Natural killer cell (primary cell): Measurements from ENCODE around the gene TENM4. TPM values are rescaled to one million over a fixed set of nuclear protein-coding genes. Genes with fewer than 3 reads are reported as not detected.

ENCODE experiments used
- ATAC-seq, 3 donors: fragments of 150-1000 bp in 2 of 3; fragments of 200-7000 bp in 1 of 3; cut with Tn5 transposase; 1 replicate in 1 of 3; 2 replicates in 2 of 3; pipeline ENCODE4 v1.10.0; 2021; ENCODE audit warnings: mild to moderate bottlenecking in 2 of 3, moderate library complexity in 2 of 3
- DNase-seq, 2 donors: peaks; one replicate each; pipeline versions ENCODE4 v3.0.0 to v3.0.0-alpha.2; 2013 to 2021; ENCODE audit warnings: mixed read lengths in 1 of 2
- H3K27ac ChIP-seq: one replicate; pipeline ENCODE4 v1.5.1; 2013; ENCODE audit warnings: mild to moderate bottlenecking, low read length
- H3K27me3 ChIP-seq: one replicate; pipeline ENCODE4 v1.6.1; 2013; ENCODE audit warnings: low read length; ENCODE audit not compliant: control insufficient read depth, insufficient read depth
- H3K36me3 ChIP-seq: one replicate; pipeline ENCODE4 v1.6.1; 2013; ENCODE audit warnings: low read length; ENCODE audit not compliant: control insufficient read depth, insufficient read depth
- H3K4me1 ChIP-seq: one replicate; pipeline ENCODE4 v1.6.1; 2013; ENCODE audit warnings: low read length; ENCODE audit not compliant: control insufficient read depth, insufficient read depth
- H3K4me3 ChIP-seq: one replicate; pipeline ENCODE4 v1.5.1; 2013; ENCODE audit warnings: low read length
- H3K9me3 ChIP-seq: one replicate; pipeline ENCODE4 v1.6.1; 2013; ENCODE audit warnings: low read length; ENCODE audit not compliant: control insufficient read depth, insufficient read depth
- H3K27ac Mint-ChIP-seq, 2 donors: one replicate each; pipeline ENCODE4 v1.8.0; 2022; ENCODE audit warnings: mild to moderate bottlenecking in 2 of 2, mixed read lengths in 2 of 2, moderate library complexity in 1 of 2
- H3K27me3 Mint-ChIP-seq, 2 donors: one replicate each; pipeline ENCODE4 v1.8.0; 2022; ENCODE audit warnings: low read depth in 2 of 2, mixed read lengths in 2 of 2
- H3K36me3 Mint-ChIP-seq: one replicate; pipeline ENCODE4 v1.8.0; 2022; ENCODE audit warnings: mixed read lengths
- H3K4me1 Mint-ChIP-seq, 2 donors: one replicate each; pipeline ENCODE4 v1.8.0; 2022; ENCODE audit warnings: mixed read lengths in 2 of 2
- H3K4me3 Mint-ChIP-seq: one replicate; pipeline ENCODE4 v1.8.0; 2022; ENCODE audit warnings: mild to moderate bottlenecking, moderate library complexity, mixed read lengths
- H3K9me3 Mint-ChIP-seq, 2 donors: one replicate each; pipeline ENCODE4 v1.8.0; 2022; ENCODE audit warnings: mixed read lengths in 2 of 2
- WGBS: methylation state at CpG from one replicate; pipeline ENCODE4 v1.1.7; 2013; ENCODE audit warnings: missing lambda C conversion rate; ENCODE audit not compliant: insufficient coverage; 5-methylcytosine and 5-hydroxymethylcytosine counted together
- intact Hi-C: fragments of 100-400 bp; cut with micrococcal nuclease; formaldehyde crosslinking; loops from one replicate; pipeline ENCODE4 v1.14.2; 2022
- total RNA-seq, 4 donors: library from RNA; stranded (reverse); fragments of 120-200 nt in 1 of 4; gene quantifications; one replicate each; pipeline versions ENCODE4 v1.2.3 to v1.2.4, GENCODE V29; 2013 to 2022
- TF ChIP-seq, protein P1 (sequence below): fragments of 200-600 bp; IDR thresholded peaks from one replicate; pipeline ENCODE4 v1.8.0; 2022; ENCODE audit warnings: antibody characterized with exemption

Gene TENM4
- total RNA-seq, 3 donors from 2014 or later (not counting 1 experiment from before 2014, with no cell fraction given): 0.63 to 0.75 TPM; not detected in 1

DNA sequence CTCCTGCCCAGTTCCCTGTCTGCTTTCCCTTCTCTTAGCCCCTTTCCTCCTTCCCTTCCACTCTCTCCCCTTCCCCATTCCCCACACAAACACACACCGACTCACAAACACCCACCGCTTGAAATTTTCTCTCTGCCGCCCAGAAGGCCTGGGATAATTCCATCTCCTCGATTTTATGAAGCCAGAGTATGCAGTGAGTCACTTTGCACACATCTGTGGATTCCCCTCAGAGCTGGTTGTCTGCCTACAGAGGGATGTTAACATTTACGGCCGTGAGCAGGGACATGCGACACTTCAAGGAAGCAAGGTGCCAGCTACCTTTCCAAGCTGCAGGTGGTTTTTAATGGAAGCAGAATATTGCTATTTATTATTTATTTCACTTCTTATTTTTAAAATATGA lies 332.0 kb downstream of the TENM4 start:
- Mint-ChIP-seq H3K27me3 (no peaks in the 10 kb centered on the region), H3K27ac (no peak overlapping the region), H3K36me3 (no peaks in the 10 kb centered on the region), H3K9me3 (no peaks in the 10 kb centered on the region), H3K4me1 (no peaks in the 10 kb centered on the region), H3K4me3 (no peak overlapping the region)
- no peak for DNase-seq
- no peak overlapping the region for H3K4me3 ChIP-seq
- no peaks in the 10 kb centered on the region for H3K4me1 ChIP-seq
- H3K36me3 ChIP-seq: no peaks in the 10 kb centered on the region
- no peaks in the 10 kb centered on the region for H3K27me3 ChIP-seq
- 92% methylated on average over 5 of the region's 7 CpGs for WGBS
- H3K9me3 ChIP-seq: no peaks in the 10 kb centered on the region
- TF ChIP-seq, protein P1, sequence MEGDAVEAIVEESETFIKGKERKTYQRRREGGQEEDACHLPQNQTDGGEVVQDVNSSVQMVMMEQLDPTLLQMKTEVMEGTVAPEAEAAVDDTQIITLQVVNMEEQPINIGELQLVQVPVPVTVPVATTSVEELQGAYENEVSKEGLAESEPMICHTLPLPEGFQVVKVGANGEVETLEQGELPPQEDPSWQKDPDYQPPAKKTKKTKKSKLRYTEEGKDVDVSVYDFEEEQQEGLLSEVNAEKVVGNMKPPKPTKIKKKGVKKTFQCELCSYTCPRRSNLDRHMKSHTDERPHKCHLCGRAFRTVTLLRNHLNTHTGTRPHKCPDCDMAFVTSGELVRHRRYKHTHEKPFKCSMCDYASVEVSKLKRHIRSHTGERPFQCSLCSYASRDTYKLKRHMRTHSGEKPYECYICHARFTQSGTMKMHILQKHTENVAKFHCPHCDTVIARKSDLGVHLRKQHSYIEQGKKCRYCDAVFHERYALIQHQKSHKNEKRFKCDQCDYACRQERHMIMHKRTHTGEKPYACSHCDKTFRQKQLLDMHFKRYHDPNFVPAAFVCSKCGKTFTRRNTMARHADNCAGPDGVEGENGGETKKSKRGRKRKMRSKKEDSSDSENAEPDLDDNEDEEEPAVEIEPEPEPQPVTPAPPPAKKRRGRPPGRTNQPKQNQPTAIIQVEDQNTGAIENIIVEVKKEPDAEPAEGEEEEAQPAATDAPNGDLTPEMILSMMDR: no peak
- no peak overlapping the region for H3K27ac ChIP-seq
- ATAC-seq: no peak
- intact Hi-C loops: no loop called here

DNA sequence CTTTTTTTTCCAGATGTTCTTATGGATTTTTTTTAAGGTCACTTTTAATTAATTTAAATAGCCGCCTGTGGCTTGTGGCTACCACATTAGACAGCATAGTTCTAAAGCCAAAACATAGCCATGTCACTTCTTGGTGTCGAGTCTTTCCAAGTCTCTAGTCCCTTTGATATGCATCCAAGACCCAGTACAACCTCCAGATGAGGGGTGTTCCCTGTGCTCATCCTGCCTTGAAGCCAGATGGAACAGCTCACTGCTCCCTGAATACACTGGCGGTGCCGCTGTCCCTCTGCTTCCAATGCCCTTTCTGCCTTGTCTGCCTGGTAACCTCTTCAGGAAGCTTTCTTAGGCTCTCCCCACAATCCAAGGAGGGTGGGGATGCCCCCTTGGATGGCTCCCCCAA lies 338.0 kb downstream of the TENM4 start:
- no peaks in the 10 kb centered on the region for H3K9me3 ChIP-seq
- DNase-seq (no peak), ATAC-seq (no peak)
- no peaks in the 10 kb centered on the region for H3K36me3 ChIP-seq
- H3K27ac ChIP-seq: no peak overlapping the region
- no peak overlapping the region for H3K4me3 Mint-ChIP-seq
- H3K27ac Mint-ChIP-seq: no peak overlapping the region
- no peaks in the 10 kb centered on the region for H3K4me1 ChIP-seq
- H3K9me3 Mint-ChIP-seq: no peaks in the 10 kb centered on the region
- no peaks in the 10 kb centered on the region for H3K36me3 Mint-ChIP-seq
- no peaks in the 10 kb centered on the region for H3K27me3 Mint-ChIP-seq
- intact Hi-C loops: no loop called here
- no peaks in the 10 kb centered on the region for H3K27me3 ChIP-seq
- no peak overlapping the region for H3K4me3 ChIP-seq
- H3K4me1 Mint-ChIP-seq: no peaks in the 10 kb centered on the region
- 78% methylated on average over 4 of the region's 4 CpGs for WGBS
- TF ChIP-seq, protein P1: no peak

DNA sequence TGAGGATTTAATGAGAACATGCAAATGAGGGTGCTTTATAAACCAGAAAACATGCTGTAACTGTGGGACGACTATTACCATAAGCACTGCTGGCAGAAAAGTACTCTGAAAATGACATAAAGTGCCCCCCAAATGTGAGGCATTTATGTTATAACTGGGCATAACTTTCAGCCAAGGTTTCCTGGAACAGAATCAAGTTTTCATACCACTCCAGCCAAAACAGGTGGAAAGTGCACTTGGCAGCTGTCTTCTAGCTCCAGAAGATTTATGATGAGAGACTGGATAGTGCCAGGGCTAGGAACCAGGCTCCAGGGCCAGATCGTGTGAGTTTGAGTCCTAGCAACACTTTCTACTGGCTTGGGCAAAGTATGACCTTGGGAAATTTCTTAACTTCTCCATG lies 339.2 kb downstream of the TENM4 start:
- H3K27ac ChIP-seq: no peak overlapping the region
- H3K27me3 ChIP-seq: no peaks in the 10 kb centered on the region
- no peaks in the 10 kb centered on the region for H3K4me1 ChIP-seq
- Mint-ChIP-seq H3K9me3 (no peaks in the 10 kb centered on the region), H3K27me3 (peaks cover 0 to 2% of the 10 kb centered on the region in 2 donors), H3K27ac (no peak overlapping the region), H3K4me3 (no peak overlapping the region), H3K36me3 (no peaks in the 10 kb centered on the region), H3K4me1 (no peaks in the 10 kb centered on the region)
- ATAC-seq (no peak), DNase-seq (no peak)
- WGBS: 56% methylated on average over 2 of the region's 2 CpGs
- no peaks in the 10 kb centered on the region for H3K36me3 ChIP-seq
- H3K4me3 ChIP-seq: no peak overlapping the region
- intact Hi-C loops: no loop called here
- H3K9me3 ChIP-seq: no peaks in the 10 kb centered on the region
- TF ChIP-seq, protein P1: no peak

DNA sequence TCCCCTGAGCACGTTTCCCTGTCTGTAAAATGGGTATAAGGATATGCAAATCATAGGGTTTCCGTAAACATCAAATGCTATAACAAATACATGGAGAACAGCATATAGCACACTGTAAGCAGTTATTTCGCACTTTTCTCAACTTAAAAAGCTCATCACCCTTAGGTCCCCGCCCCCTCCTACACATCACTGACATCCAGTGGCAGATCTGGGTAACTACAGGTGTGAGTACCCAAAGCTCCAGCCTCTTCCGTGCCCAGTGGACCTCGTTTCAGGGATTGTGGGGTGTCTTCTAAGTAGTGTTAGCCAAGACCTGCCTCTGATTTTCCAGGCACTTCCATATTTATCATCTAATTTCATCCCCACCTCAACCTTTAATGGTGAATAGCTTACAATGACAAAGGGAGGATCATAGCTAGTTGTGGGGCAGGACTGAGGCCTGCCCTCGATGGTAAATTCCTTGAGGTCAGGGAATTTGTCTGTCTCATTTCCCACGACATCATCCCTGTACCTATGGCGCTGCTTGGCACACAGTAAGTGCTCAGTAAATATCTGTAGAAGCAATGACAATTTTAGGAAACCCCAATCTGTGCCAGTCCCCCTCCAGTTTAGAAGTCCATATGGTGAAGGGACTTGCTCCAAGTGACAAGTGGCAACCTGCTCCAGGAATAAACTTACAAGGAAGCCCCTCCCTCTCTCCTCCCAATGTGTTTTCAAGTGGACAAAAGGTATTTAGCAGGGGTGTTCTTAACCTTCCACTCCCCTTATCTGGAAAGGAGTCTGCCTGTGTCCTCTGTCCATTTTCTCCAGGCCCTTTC lies 340.5 kb downstream of the TENM4 start:
- no peaks in the 10 kb centered on the region for H3K4me1 Mint-ChIP-seq
- peak in 1 of 2 donors; percentile 22 for DNase-seq
- intact Hi-C loops: no loop called here
- no peaks in the 10 kb centered on the region for H3K9me3 Mint-ChIP-seq
- Histone ChIP-seq H3K4me1 (no peaks in the 10 kb centered on the region), H3K27me3 (no peaks in the 10 kb centered on the region), H3K4me3 (no peak overlapping the region), H3K27ac (no peak overlapping the region), H3K9me3 (no peaks in the 10 kb centered on the region), H3K36me3 (no peaks in the 10 kb centered on the region)
- 31% methylated on average over 8 of the region's 9 CpGs for WGBS
- H3K36me3 Mint-ChIP-seq: no peaks in the 10 kb centered on the region
- H3K4me3 Mint-ChIP-seq: no peak overlapping the region
- ATAC-seq: peak in 2 of 3 donors; percentile 51 to 66
- TF ChIP-seq, protein P1: no peak
- no peak overlapping the region for H3K27ac Mint-ChIP-seq
- peaks cover 0 to 2% of the 10 kb centered on the region in 2 donors for H3K27me3 Mint-ChIP-seq
